Loucy (cell line): ENCODE measurements around the gene RCC1.

Experiments used
- CTCF ChIP-seq: fragments of 200-600 bp; sonication (generic); conservative IDR thresholded peaks from 2 replicates; pipeline ENCODE4 v1.5.1; 2014; ENCODE audit warnings: mild to moderate bottlenecking, antibody characterized with exemption, low read length
- EZH2phosphoT487 ChIP-seq: fragments of 200-600 bp; IDR thresholded peaks from 2 replicates; pipeline ENCODE4 v1.6.1; 2018; ENCODE audit warnings: antibody characterized with exemption, mild to moderate bottlenecking, moderate library complexity, borderline replicate concordance

- TF ChIP-seq EZH2phosphoT487: no peak
- TF ChIP-seq CTCF: no peak
These were observed 45.5 kb downstream of the RCC1 start for GRCh38 chr1:28551381-28551780.
